Thyroid gland (tissue), 4 donors: ENCODE measurements around the gene COG3. TPM values are rescaled to one million over a fixed set of nuclear protein-coding genes. Genes with fewer than 3 reads are reported as not detected.

Experiments
- DNase-seq, 2 donors: peaks; one replicate each; pipeline ENCODE4 v3.0.0-alpha.2; 2019
- H3K27ac ChIP-seq, 3 donors: fragments of 200-600 bp; sonication (generic); 1 replicate in 2 of 3; 2 replicates in 1 of 3; pipeline ENCODE4 v1.5.1; 2016 to 2019; ENCODE audit warnings: mild to moderate bottlenecking in 1 of 3, moderate library complexity in 1 of 3
- H3K27me3 ChIP-seq: fragments of 200-600 bp; sonication (generic); one replicate; pipeline ENCODE4 v1.5.1; 2019
- H3K36me3 ChIP-seq, 2 donors: fragments of 200-600 bp; sonication (generic); one replicate each; pipeline ENCODE4 v1.5.1; 2016 to 2019
- H3K4me1 ChIP-seq, 2 donors: fragments of 200-600 bp; sonication (generic); one replicate each; pipeline ENCODE4 v1.5.1; 2017 to 2019
- H3K4me3 ChIP-seq, 3 donors: fragments of 200-600 bp; sonication (generic); replicated peaks in 1 of 3; 1 replicate in 2 of 3; 2 replicates in 1 of 3; pipeline ENCODE4 v1.5.1; 2016; ENCODE audit warnings: mild to moderate bottlenecking in 1 of 3
- H3K9me3 ChIP-seq: fragments of 200-600 bp; sonication (generic); one replicate; pipeline ENCODE4 v1.5.1; 2017
- POLR2A ChIP-seq, 2 donors: fragments of 450-650 bp; IDR thresholded peaks; one replicate each; pipeline ENCODE4 v1.6.1; 2017; ENCODE audit warnings: antibody characterized with exemption in 2 of 2, mild to moderate bottlenecking in 2 of 2, moderate library complexity in 1 of 2
- WGBS, 2 donors: methylation state at CpG; one replicate each; pipeline ENCODE4 v1.1.5; 2017; 5-methylcytosine and 5-hydroxymethylcytosine counted together
- intact Hi-C: fragments of 100-400 bp; cut with DNase I; formaldehyde crosslinking; loops from one replicate; pipeline ENCODE4 v1.15.1; 2023
- total RNA-seq, 4 donors: library from RNA; depleted of rRNA; stranded (reverse); fragments of >200 nt; gene quantifications; one replicate each; pipeline ENCODE4 v1.2.3, GENCODE V29; 2016
- TF ChIP-seq, protein P1 (sequence below), 6 experiments: fragments of 200-600 bp in 3 of 6; fragments of 450-650 bp in 3 of 6; sonication (generic) in 3 of 6; IDR thresholded peaks; one replicate each; pipeline ENCODE4 v1.5.1; 2016 to 2019; ENCODE audit warnings: antibody characterized with exemption in 6 of 6, mild to moderate bottlenecking in 2 of 6, inconsistent platforms in 1 of 6, moderate library complexity in 1 of 6

The COG3 gene
- total RNA-seq, 4 donors from 2014 or later = 35.9 to 56.0 (median 45.0) TPM

DNA sequence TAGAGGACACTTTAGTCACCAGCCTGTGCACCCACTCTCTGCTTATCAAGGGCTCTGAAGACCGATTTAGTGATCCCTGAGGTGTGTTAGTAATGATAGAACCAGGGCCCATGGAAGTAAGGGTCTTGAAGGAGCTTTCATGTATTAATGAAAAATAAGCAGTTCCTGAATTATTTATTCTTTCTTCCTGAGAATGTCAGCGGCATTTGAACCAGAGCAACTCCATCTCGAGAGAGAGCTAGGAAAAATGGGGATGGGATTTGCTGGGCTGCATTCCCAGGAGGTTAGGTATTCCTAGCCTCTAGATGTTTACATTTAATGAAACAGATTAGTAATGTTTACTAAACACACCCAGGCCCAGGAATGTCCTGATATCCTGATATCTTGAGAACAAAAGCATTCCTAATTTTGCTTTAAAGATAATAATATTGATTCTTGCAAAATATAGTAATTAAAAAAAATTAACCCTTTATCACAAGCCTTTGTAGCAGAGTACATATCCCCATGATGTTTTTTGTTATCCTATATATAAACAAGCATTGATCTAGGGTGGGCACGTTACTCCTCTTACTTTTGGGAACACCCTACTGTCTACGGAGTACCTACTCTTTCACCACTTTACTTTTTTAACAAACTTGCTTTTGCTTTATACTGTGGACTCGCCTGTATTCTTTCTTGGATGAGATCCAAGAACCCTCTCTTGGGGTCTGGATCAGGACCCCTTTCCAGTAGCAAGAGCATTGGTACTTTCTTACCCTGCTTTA is 63.1 kb downstream of the COG3 start:
- 83 to 87% methylated on average over 6 of the region's 6 CpGs for WGBS, 2 donors
- intact Hi-C loops = no loop called here

DNA sequence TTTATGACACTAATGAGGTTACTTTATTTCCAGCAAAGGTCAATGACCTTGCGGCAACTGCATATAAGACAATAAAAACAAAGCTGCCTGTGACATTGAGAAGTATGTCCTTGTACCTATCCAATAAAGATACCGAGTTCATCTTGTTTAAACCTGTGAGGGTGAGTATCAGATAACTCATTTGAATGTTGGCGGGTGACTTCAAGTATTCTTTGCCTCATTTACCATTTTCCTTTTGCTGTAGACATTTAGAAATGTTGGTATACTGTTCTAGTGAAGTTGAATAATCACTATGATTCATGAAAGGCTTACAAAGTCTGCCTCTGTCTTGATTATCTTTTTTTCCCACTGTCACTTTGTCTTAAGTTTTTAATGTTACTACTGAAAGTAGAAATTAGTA is 65.0 kb downstream of the COG3 start:
- TF ChIP-seq POLR2A (IDR thresholded peaks at IDR 0.05) = no peak
- TF ChIP-seq, protein P1, sequence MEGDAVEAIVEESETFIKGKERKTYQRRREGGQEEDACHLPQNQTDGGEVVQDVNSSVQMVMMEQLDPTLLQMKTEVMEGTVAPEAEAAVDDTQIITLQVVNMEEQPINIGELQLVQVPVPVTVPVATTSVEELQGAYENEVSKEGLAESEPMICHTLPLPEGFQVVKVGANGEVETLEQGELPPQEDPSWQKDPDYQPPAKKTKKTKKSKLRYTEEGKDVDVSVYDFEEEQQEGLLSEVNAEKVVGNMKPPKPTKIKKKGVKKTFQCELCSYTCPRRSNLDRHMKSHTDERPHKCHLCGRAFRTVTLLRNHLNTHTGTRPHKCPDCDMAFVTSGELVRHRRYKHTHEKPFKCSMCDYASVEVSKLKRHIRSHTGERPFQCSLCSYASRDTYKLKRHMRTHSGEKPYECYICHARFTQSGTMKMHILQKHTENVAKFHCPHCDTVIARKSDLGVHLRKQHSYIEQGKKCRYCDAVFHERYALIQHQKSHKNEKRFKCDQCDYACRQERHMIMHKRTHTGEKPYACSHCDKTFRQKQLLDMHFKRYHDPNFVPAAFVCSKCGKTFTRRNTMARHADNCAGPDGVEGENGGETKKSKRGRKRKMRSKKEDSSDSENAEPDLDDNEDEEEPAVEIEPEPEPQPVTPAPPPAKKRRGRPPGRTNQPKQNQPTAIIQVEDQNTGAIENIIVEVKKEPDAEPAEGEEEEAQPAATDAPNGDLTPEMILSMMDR (IDR thresholded peaks at IDR 0.05) = no peak
- 86 to 93% methylated on average over 3 of the region's 3 CpGs for WGBS, 2 donors
- Histone ChIP-seq H3K4me1 (no peaks in the 10 kb centered on the region), H3K4me3 (no peak overlapping the region), H3K9me3 (no peaks in the 10 kb centered on the region), H3K36me3 (peaks cover 16 to 33% of the 10 kb centered on the region in 2 donors), H3K27ac (no peak overlapping the region), H3K27me3 (no peaks in the 10 kb centered on the region)
- intact Hi-C loops = no loop called here
- no peak for DNase-seq

More for the DNA sequence above, 63.1 kb downstream of the COG3 start:
- TF ChIP-seq, protein P1 (IDR thresholded peaks at IDR 0.05) = no peak
- no peak for TF ChIP-seq POLR2A (IDR thresholded peaks at IDR 0.05)
- Histone ChIP-seq H3K9me3 (no peaks in the 10 kb centered on the region), H3K27me3 (no peaks in the 10 kb centered on the region), H3K4me1 (no peaks in the 10 kb centered on the region), H3K4me3 (no peak overlapping the region), H3K27ac (no peak overlapping the region), H3K36me3 (peaks cover 0 to 20% of the 10 kb centered on the region in 2 donors)
- no peak for DNase-seq

DNA sequence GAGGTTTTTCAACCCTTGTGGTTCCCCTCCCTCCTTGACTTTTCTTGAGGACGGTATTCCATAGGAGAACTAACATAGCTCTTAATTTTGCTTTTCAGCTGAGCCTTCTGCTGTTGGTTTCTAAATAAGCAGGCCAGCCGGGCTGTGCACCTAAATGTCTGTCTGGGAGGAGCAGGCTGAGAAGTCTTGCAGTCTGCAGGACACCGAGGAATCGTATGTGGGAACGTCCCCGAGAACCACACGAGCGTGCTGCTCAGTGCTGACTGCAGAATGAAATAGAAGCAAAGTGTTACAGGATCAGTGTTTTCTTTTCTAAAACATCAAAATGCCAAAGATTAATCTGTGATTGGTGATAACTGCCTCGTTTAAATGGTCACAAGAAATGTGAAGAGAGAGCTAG is 69.9 kb downstream of the COG3 start:
- intact Hi-C loops = no loop called here
- Histone ChIP-seq H3K4me1 (no peaks in the 10 kb centered on the region), H3K4me3 (no peak overlapping the region), H3K36me3 (peaks cover 29 to 45% of the 10 kb centered on the region in 2 donors), H3K27ac (no peak overlapping the region), H3K9me3 (no peaks in the 10 kb centered on the region), H3K27me3 (no peaks in the 10 kb centered on the region)
- 90% methylated on average over 9 of the region's 9 CpGs for WGBS, 2 donors
- no peak for DNase-seq
- TF ChIP-seq POLR2A (IDR thresholded peaks at IDR 0.05) = no peak
- TF ChIP-seq, protein P1 (IDR thresholded peaks at IDR 0.05) = no peak

DNA sequence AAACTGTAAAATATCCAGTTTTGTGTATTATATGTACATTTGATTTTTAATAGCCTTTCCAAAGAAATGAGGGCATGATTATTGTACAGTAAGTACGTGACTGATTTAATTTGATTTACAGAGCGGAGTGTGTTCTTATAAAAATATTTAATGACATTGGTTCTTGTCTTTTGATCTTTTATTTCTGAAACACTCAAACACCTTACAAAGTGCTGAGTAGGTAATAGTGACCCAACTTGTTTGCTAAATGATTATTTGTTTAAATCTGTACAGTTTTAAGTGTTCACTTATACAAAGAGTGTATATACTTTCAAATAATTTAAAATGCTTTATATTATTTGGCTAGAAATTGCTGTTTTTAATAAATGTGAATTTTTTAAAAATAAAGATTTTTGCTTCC is 71.5 kb downstream of the COG3 start:
- intact Hi-C loops = no loop called here
- Histone ChIP-seq H3K27ac (no peak overlapping the region), H3K27me3 (no peaks in the 10 kb centered on the region), H3K4me1 (no peaks in the 10 kb centered on the region), H3K4me3 (no peak overlapping the region), H3K9me3 (no peaks in the 10 kb centered on the region), H3K36me3 (peaks cover 29 to 33% of the 10 kb centered on the region in 2 donors)
- TF ChIP-seq, protein P1 (IDR thresholded peaks at IDR 0.05) = no peak
- no peak for TF ChIP-seq POLR2A (IDR thresholded peaks at IDR 0.05)
- DNase-seq = no peak
- WGBS, 2 donors = 96% methylated on average over 2 of the region's 2 CpGs

DNA sequence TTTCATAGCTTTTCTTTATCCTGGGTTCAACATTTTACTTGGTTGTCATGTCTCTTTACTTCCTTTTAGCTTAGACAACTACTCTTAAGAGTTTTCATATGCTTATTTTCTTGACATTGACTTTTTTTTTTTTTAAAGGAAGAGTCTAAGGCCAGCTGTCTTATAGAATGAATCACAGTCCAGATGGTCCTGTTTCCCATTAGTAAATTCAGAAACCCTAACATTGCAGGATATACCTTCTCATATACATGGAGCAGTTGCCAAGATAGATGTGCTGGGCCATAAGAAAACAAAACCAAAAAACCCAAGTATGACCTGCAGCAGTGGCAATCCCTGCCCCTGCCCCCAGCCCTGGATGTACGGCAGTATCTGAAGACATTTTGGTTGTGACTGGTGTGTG is 72.8 kb downstream of the COG3 start:
- no peak for TF ChIP-seq POLR2A (IDR thresholded peaks at IDR 0.05)
- TF ChIP-seq, protein P1 (IDR thresholded peaks at IDR 0.05) = no peak
- intact Hi-C loops = no loop called here
- no peaks in the 10 kb centered on the region for H3K9me3 ChIP-seq
- H3K4me3 ChIP-seq = no peak overlapping the region
- H3K36me3 ChIP-seq = peaks cover 29% of the 10 kb centered on the region in 2 donors
- H3K27ac ChIP-seq = no peak overlapping the region
- H3K27me3 ChIP-seq = no peaks in the 10 kb centered on the region
- no peaks in the 10 kb centered on the region for H3K4me1 ChIP-seq
- DNase-seq = no peak
- 84 to 86% methylated on average over 1 of the region's 1 CpG for WGBS, 2 donors
